H1 (cell line): ENCODE measurements around the gene RUNX1. TPM values are rescaled to one million over a fixed set of nuclear protein-coding genes. Genes with fewer than 3 reads are reported as not detected.

Experiments used
- CTCF ChIA-PET: fragments of 300-600 bp; sonication (Branson Sonifier 250); formaldehyde crosslinking; loops from one replicate; lab custom pipeline; 2021; ENCODE audit not compliant: partially characterized antibody; lab: Charles Lee
- POLR2A ChIA-PET: fragments of 300-600 bp; sonication (Branson Sonifier 250); formaldehyde crosslinking; loops from one replicate; lab custom pipeline; 2021; ENCODE audit warnings: inconsistent platforms; ENCODE audit not compliant: partially characterized antibody; lab: Charles Lee
- DNase-seq, 2 experiments: peaks; one replicate each; pipeline versions ENCODE4 v3.0.0 to v3.0.0-alpha.2; 2010 to 2022; ENCODE audit warnings: low spot score in 2 of 2, low read depth in 1 of 2, mixed read lengths in 1 of 2
- FAIRE-seq: peaks from 2 replicates; lab custom pipeline; 2011; peaks lifted over from hg19 to GRCh38; lab: Jason Lieb, UNC
- H2AFZ ChIP-seq: 2 replicates; pipeline ENCODE4 v1.8.1; 2012; ENCODE audit warnings: low read length, inconsistent platforms
- H2AK5ac ChIP-seq: 2 replicates; pipeline ENCODE4 v1.6.1; 2013; ENCODE audit warnings: low read depth, low read length
- H2BK120ac ChIP-seq: replicated peaks from 2 replicates; pipeline ENCODE3; 2013; ENCODE audit warnings: low read depth, low read length, inconsistent platforms
- H2BK12ac ChIP-seq: 2 replicates; pipeline ENCODE4 v1.6.1; 2013; ENCODE audit warnings: low read depth, low read length
- H2BK15ac ChIP-seq: 2 replicates; pipeline ENCODE4 v1.6.1; 2013; ENCODE audit warnings: low read length
- H2BK20ac ChIP-seq: 2 replicates; pipeline ENCODE4 v1.6.1; 2013; ENCODE audit warnings: low read length
- H2BK5ac ChIP-seq: 2 replicates; pipeline ENCODE4 v1.6.1; 2013; ENCODE audit warnings: low read depth, low read length
- H3K14ac ChIP-seq: 2 replicates; pipeline ENCODE4 v1.6.1; 2013; ENCODE audit warnings: inconsistent platforms; ENCODE audit not compliant: insufficient read length
- H3K18ac ChIP-seq: 2 replicates; pipeline ENCODE4 v1.6.1; 2013; ENCODE audit warnings: low read length; ENCODE audit errors: extremely low read depth
- H3K23ac ChIP-seq: 2 replicates; pipeline ENCODE4 v1.6.1; 2013; ENCODE audit warnings: inconsistent platforms; ENCODE audit not compliant: insufficient read length
- H3K23me2 ChIP-seq: 2 replicates; pipeline ENCODE4 v1.6.1; 2013; ENCODE audit warnings: low read depth, low read length
- H3K27ac ChIP-seq: 2 replicates; pipeline ENCODE4 v1.6.1; 2011; ENCODE audit warnings: low read depth, low read length, inconsistent platforms
- H3K27me3 ChIP-seq, 4 experiments: replicated peaks in 1 of 4; 1 replicate in 1 of 4; 2 replicates in 3 of 4; pipeline versions ENCODE4 v1.6.1 to v1.8.1; 2011 to 2013; ENCODE audit warnings: low read length in 3 of 4, mild to moderate bottlenecking in 3 of 4, inconsistent platforms in 2 of 4, mixed read lengths in 2 of 4, moderate library complexity in 1 of 4; ENCODE audit not compliant: control insufficient read depth in 3 of 4, insufficient read depth in 3 of 4; ENCODE audit errors: extremely low read depth in 1 of 4
- H3K36me3 ChIP-seq, 4 experiments: 2 replicates each; pipeline versions ENCODE4 v1.6.1 to v1.8.1; 2011 to 2013; ENCODE audit warnings: mild to moderate bottlenecking in 4 of 4, low read length in 3 of 4, moderate library complexity in 2 of 4, control low read depth in 1 of 4, inconsistent platforms in 1 of 4; ENCODE audit not compliant: insufficient read depth in 4 of 4, control insufficient read depth in 2 of 4
- H3K4ac ChIP-seq: replicated peaks from 2 replicates; pipeline ENCODE3; 2013; ENCODE audit warnings: low read length, low read depth, mixed read lengths, inconsistent platforms; ENCODE audit not compliant: insufficient read length
- H3K4me1 ChIP-seq, 4 experiments: replicated peaks in 1 of 4; 1 replicate in 1 of 4; 2 replicates in 3 of 4; pipeline versions ENCODE4 v1.6.1 to v1.8.1; 2011 to 2013; ENCODE audit warnings: low read length in 3 of 4, inconsistent platforms in 2 of 4, mixed read lengths in 1 of 4; ENCODE audit not compliant: insufficient read depth in 4 of 4, control insufficient read depth in 3 of 4
- H3K4me2 ChIP-seq, 2 experiments: 2 replicates each; pipeline versions ENCODE4 v1.6.1 to v1.8.1; 2011 to 2013; ENCODE audit warnings: low read depth in 2 of 2, low read length in 2 of 2, control low read depth in 1 of 2, inconsistent platforms in 1 of 2, mild to moderate bottlenecking in 1 of 2; ENCODE audit not compliant: insufficient read depth in 1 of 2
- H3K4me3 ChIP-seq, 4 experiments: fragments of 200-600, 300-600 bp in 1 of 4; sonication (generic), shearing (Covaris generic), sonication (Bioruptor Twin) in 1 of 4; 2 replicates each; pipeline versions ENCODE4 v1.5.1 to v1.8.1; 2011 to 2016; ENCODE audit warnings: low read length in 4 of 4, low read depth in 3 of 4, control low read depth in 2 of 4, inconsistent platforms in 2 of 4, mild to moderate bottlenecking in 2 of 4, mixed read lengths in 1 of 4, moderate library complexity in 1 of 4; ENCODE audit not compliant: insufficient read depth in 2 of 4; ENCODE audit errors: extremely low read depth in 1 of 4
- H3K56ac ChIP-seq: replicated peaks from 2 replicates; pipeline ENCODE3; 2013; ENCODE audit warnings: low read depth, mild to moderate bottlenecking, mixed read lengths, low read length, inconsistent platforms; ENCODE audit not compliant: insufficient read length
- H3K79me1 ChIP-seq: 2 replicates; pipeline ENCODE4 v1.6.1; 2013; ENCODE audit warnings: low read depth, low read length, control low read depth
- H3K79me2 ChIP-seq, 2 experiments: 2 replicates each; pipeline versions ENCODE4 v1.6.1 to v1.8.1; 2012 to 2013; ENCODE audit warnings: low read length in 2 of 2, mild to moderate bottlenecking in 2 of 2, inconsistent platforms in 1 of 2; ENCODE audit not compliant: insufficient read depth in 2 of 2, control insufficient read depth in 1 of 2
- H3K9ac ChIP-seq, 4 experiments: replicated peaks in 1 of 4; 1 replicate in 1 of 4; 2 replicates in 3 of 4; pipeline versions ENCODE4 v1.6.1 to v1.8.1; 2011 to 2013; ENCODE audit warnings: low read depth in 3 of 4, low read length in 3 of 4, control low read depth in 2 of 4, mild to moderate bottlenecking in 2 of 4, moderate library complexity in 2 of 4, inconsistent platforms in 1 of 4; ENCODE audit errors: extremely low read depth in 1 of 4
- H3K9me3 ChIP-seq, 2 experiments: 2 replicates each; pipeline versions ENCODE4 v1.6.1 to v1.8.1; 2012 to 2013; ENCODE audit warnings: mild to moderate bottlenecking in 2 of 2, moderate library complexity in 2 of 2, control low read depth in 1 of 2, inconsistent platforms in 1 of 2, low read depth in 1 of 2, low read length in 1 of 2, mixed read lengths in 1 of 2; ENCODE audit not compliant: insufficient read depth in 2 of 2
- H4K20me1 ChIP-seq, 2 experiments: replicated peaks in 1 of 2; 2 replicates each; pipeline versions ENCODE3 to v1.8.1; 2011 to 2013; ENCODE audit warnings: inconsistent platforms in 2 of 2, low read length in 2 of 2, mild to moderate bottlenecking in 1 of 2; ENCODE audit not compliant: insufficient read depth in 2 of 2, control insufficient read depth in 1 of 2
- H4K5ac ChIP-seq: 2 replicates; pipeline ENCODE4 v1.6.1; 2013; ENCODE audit warnings: low read length, low read depth, mixed read lengths, inconsistent platforms; ENCODE audit not compliant: insufficient read length
- H4K8ac ChIP-seq: 2 replicates; pipeline ENCODE4 v1.8.0; 2013; ENCODE audit warnings: mild to moderate bottlenecking, moderate library complexity, low read length, inconsistent platforms; ENCODE audit not compliant: insufficient read depth; ENCODE audit errors: extremely low read depth
- H4K91ac ChIP-seq: replicated peaks from 2 replicates; pipeline ENCODE3; 2013; ENCODE audit warnings: low read length, mixed read lengths, inconsistent platforms; ENCODE audit not compliant: insufficient read length
- ASH2L ChIP-seq: fragments of 200-600, 300-600 bp; sonication (generic); IDR thresholded peaks from one replicate; pipeline ENCODE4 v1.7.1; 2017; ENCODE audit warnings: low read length
- CBX5 ChIP-seq: fragments of 300-800, 300-1000 bp; sonication (generic); IDR thresholded peaks from 2 replicates; pipeline ENCODE4 v1.7.1; 2016; ENCODE audit warnings: antibody characterized with exemption, low read length, low read depth
- CTCF ChIP-seq, 3 experiments: IDR thresholded peaks; 1 replicate in 2 of 3; 2 replicates in 1 of 3; pipeline versions ENCODE4 v1.5.1 to v1.6.1; 2011; ENCODE audit warnings: low read length in 3 of 3, mild to moderate bottlenecking in 3 of 3, inconsistent platforms in 2 of 3, low read depth in 1 of 3, moderate library complexity in 1 of 3; ENCODE audit not compliant: insufficient read depth in 1 of 3; ENCODE audit errors: control extremely low read depth in 1 of 3
- EP300 ChIP-seq, 2 experiments: IDR thresholded peaks; 1 replicate in 1 of 2; 2 replicates in 1 of 2; pipeline ENCODE4 v1.6.1; 2011 to 2012; ENCODE audit warnings: low read depth in 2 of 2, low read length in 2 of 2, mild to moderate bottlenecking in 2 of 2, borderline replicate concordance in 1 of 2, inconsistent platforms in 1 of 2, moderate library complexity in 1 of 2
- FOSL1 ChIP-seq: IDR thresholded peaks from 2 replicates; pipeline ENCODE4 v1.6.1; 2011; ENCODE audit warnings: mild to moderate bottlenecking, low read depth, low read length, moderate library complexity; ENCODE audit not compliant: insufficient read depth
- JUN ChIP-seq: IDR thresholded peaks from 2 replicates; pipeline ENCODE4 v1.6.1; 2011; ENCODE audit warnings: low read depth, mild to moderate bottlenecking, improper control_type of control experiment, low read length
- POU5F1 ChIP-seq: IDR thresholded peaks from 2 replicates; pipeline ENCODE4 v1.6.1; 2011; ENCODE audit warnings: low read depth, mild to moderate bottlenecking, low read length, moderate library complexity
- RFX5 ChIP-seq: IDR thresholded peaks from 2 replicates; pipeline ENCODE4 v1.6.1; 2011; ENCODE audit warnings: low read depth, low read length, improper control_type of control experiment, borderline replicate concordance
- SP1 ChIP-seq: IDR thresholded peaks from 2 replicates; pipeline ENCODE4 v1.6.1; 2011; ENCODE audit warnings: low read depth, low read length
- SP4 ChIP-seq: IDR thresholded peaks from 2 replicates; pipeline ENCODE4 v1.6.1; 2012; ENCODE audit warnings: low read length, inconsistent platforms
- TBP ChIP-seq: IDR thresholded peaks from 2 replicates; pipeline ENCODE4 v1.6.1; 2011; ENCODE audit warnings: low read depth, low read length, improper control_type of control experiment
- TEAD4 ChIP-seq: IDR thresholded peaks from 2 replicates; pipeline ENCODE4 v1.6.1; 2012; ENCODE audit warnings: low read depth, low read length, inconsistent platforms, mixed read lengths
- ZNF274 ChIP-seq: IDR thresholded peaks from 2 replicates; pipeline ENCODE4 v1.7.0; 2012; ENCODE audit warnings: low read length, borderline replicate concordance; ENCODE audit errors: extremely low read depth
- WGBS, 2 experiments: shearing (Covaris generic) in 1 of 2; methylation state at CpG; one replicate each; pipeline versions ENCODE4 v1.1.6 to v1.1.7; 2013 to 2015; ENCODE audit warnings: low lambda C conversion rate in 2 of 2, mixed read lengths in 2 of 2, inconsistent platforms in 1 of 2, low coverage in 1 of 2, missing lambda C conversion rate in 1 of 2; ENCODE audit not compliant: insufficient replicate concordance in 2 of 2, insufficient coverage in 1 of 2, insufficient read length in 1 of 2; ENCODE audit errors: extremely low coverage in 1 of 2, missing lambda C conversion rate in 1 of 2; 5-methylcytosine and 5-hydroxymethylcytosine counted together
- polyA plus RNA-seq, 7 experiments: library from polyadenylated mRNA; depleted of rRNA in 3 of 7; stranded (reverse) in 5 of 7; unstranded in 2 of 7; fragments of >200 nt in 5 of 7; fragments of 200-250 nt in 2 of 7; gene quantifications; 1 replicate in 5 of 7; 2 replicates in 1 of 7; 4 replicates in 1 of 7; pipeline versions ENCODE4 v1.2.1 to v1.2.3, GENCODE V29; 2011 to 2013; ENCODE audit warnings: missing spikeins in 2 of 7, mixed read lengths in 2 of 7
- total RNA-seq: library from RNA; stranded (reverse); fragmentation: NEBNext Ultra II Directional; extraction: Animal tissue kit (Norgen Biotek cat#: 25700); gene quantifications from 2 replicates; pipeline ENCODE4 v1.2.1, GENCODE V29; 2021

RUNX1 gene
- total and polyA plus RNA-seq, 2 of the 8 experiments (the other 6 are each of a cell fraction or from before 2014, with no cell fraction given): 0.20 to 0.60 TPM

- Histone ChIP-seq H3K9ac (no peak overlapping the region), H3K56ac (no peak overlapping the region), H3K79me1 (no peaks in the 10 kb centered on the region), H3K23me2 (no peaks in the 10 kb centered on the region), H3K4me2 (no peak overlapping the region), H2BK5ac (no peak overlapping the region), H4K8ac (no peak overlapping the region), H4K91ac (no peak overlapping the region), H3K4ac (no peak overlapping the region), H2BK120ac (no peak overlapping the region), H3K79me2 (no peaks in the 10 kb centered on the region), H2BK12ac (no peak overlapping the region), H3K9me3 (no peaks in the 10 kb centered on the region), H3K27me3 (peaks cover 0 to 2% (median 0%) of the 10 kb centered on the region in 4 experiments; a peak in 1 of 7 replicates), H2AK5ac (no peak overlapping the region), H3K4me1 (no peaks in the 10 kb centered on the region), H2AFZ (no peak overlapping the region; the same call in 1 of the 2 replicates), H3K4me3 (no peak overlapping the region), H4K20me1 (no peaks in the 10 kb centered on the region), H3K14ac (no peak overlapping the region), H3K23ac (no peak overlapping the region), H3K36me3 (no peaks in the 10 kb centered on the region; a peak in 1 of 8 replicates), H3K18ac (no peak overlapping the region), H2BK20ac (no peak overlapping the region), H4K5ac (no peak overlapping the region), H2BK15ac (no peak overlapping the region), H3K27ac (no peak overlapping the region)
- ChIA-PET CTCF (no interaction called here), POLR2A (no interaction called here)
- WGBS, 2 experiments: 83% methylated on average over 7 of the region's 7 CpGs; no CpG with 5 or more reads in 1 of the 2 experiments
- no peak for DNase-seq
- FAIRE-seq: no peak
- TF ChIP-seq FOSL1: no peak
- no peak for TF ChIP-seq SP4
- TF ChIP-seq CTCF (IDR thresholded peaks at IDR 0.05; ENCODE audit: control extremely low read depth in 1 of 3, insufficient read depth in 1 of 3, low read depth in 1 of 3, low read length in 3 of 3): no peak
- TF ChIP-seq RFX5: no peak
- no peak for TF ChIP-seq TBP
- no peak for TF ChIP-seq TEAD4
- no peak for TF ChIP-seq CBX5
- no peak for TF ChIP-seq POU5F1
- no peak for TF ChIP-seq ASH2L
- no peak for TF ChIP-seq SP1
- no peak for TF ChIP-seq EP300 (IDR thresholded peaks at IDR 0.05; ENCODE audit: borderline replicate concordance in 1 of 2, low read depth in 2 of 2, low read length in 2 of 2)
- TF ChIP-seq JUN: no peak
- TF ChIP-seq ZNF274: no peak
These were observed 106.2 kb downstream of the RUNX1 start for GRCh38 chr21:34942911-34943310.
